Measurements from ENCODE around the gene VAPA. TPM values are rescaled to one million over a fixed set of nuclear protein-coding genes. Genes with fewer than 3 reads are reported as not detected.

The VAPA gene
- total RNA-seq, 3 donors from 2014 or later: 240 to 333 (median 273) TPM

DNA sequence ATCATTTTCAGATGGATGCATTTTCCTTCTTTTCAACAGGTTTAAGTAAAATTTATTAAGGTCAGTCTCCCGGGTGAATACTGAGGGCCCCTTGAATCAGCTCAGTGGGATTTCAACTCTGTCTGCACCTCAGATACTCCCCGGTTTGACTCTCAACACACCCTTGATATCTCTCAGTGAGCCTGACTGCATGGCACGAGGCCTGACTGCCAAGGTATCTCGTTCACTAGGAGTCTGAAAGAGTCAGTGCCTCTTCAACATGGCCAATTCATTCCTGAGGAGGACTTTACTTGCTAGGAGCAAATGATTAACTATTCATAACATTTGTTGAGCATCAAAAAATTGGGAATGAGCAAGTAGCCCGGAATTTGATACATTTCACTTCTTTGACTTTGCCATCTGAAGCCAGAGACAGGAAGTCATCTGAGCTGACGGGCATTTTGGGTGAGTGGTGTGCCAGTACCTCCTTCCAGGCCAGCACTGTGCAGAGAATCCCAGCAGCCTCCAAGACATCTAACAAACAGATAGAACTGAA, 81.0 kb downstream of the VAPA start:
- Histone ChIP-seq H3K36me3 (ENCODE audit: low read depth) (no peaks in the 10 kb centered on the region), H3K4me3 (no peak overlapping the region), H3K4me1 (ENCODE audit: low read depth) (no peaks in the 10 kb centered on the region), H3K9me3 (peaks cover 17% of the 10 kb centered on the region)
- ATAC-seq (no peak), DNase-seq (no peak)
- intact Hi-C loops (cut with DNase I, micrococcal nuclease): no loop called here
- TF ChIP-seq, protein P1, sequence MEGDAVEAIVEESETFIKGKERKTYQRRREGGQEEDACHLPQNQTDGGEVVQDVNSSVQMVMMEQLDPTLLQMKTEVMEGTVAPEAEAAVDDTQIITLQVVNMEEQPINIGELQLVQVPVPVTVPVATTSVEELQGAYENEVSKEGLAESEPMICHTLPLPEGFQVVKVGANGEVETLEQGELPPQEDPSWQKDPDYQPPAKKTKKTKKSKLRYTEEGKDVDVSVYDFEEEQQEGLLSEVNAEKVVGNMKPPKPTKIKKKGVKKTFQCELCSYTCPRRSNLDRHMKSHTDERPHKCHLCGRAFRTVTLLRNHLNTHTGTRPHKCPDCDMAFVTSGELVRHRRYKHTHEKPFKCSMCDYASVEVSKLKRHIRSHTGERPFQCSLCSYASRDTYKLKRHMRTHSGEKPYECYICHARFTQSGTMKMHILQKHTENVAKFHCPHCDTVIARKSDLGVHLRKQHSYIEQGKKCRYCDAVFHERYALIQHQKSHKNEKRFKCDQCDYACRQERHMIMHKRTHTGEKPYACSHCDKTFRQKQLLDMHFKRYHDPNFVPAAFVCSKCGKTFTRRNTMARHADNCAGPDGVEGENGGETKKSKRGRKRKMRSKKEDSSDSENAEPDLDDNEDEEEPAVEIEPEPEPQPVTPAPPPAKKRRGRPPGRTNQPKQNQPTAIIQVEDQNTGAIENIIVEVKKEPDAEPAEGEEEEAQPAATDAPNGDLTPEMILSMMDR (IDR thresholded peaks at IDR 0.05): no peak

DNA sequence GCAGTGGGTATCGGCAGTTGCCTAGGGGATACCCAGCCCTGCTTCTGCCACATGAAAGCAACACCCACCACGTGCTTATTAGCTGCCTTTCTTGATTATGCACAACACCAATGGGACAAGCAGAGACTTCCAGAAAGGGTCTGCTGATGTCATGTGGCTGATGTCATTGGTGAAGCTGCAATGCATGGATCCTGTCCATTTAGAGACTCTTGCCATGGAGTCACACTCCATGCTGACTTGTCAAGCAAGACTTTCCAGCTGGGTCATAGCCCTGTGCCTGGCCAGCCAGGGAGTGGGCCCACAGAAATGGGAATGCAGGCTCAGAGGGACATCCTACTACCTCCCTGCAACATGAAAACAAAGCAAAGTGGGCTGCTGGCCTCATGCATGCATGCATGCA, 81.8 kb downstream of the VAPA start:
- intact Hi-C loops (cut with DNase I, micrococcal nuclease): no loop called here
- H3K4me3 ChIP-seq: no peak overlapping the region
- no peak for ATAC-seq
- no peaks in the 10 kb centered on the region for H3K36me3 ChIP-seq (ENCODE audit: low read depth)
- no peak for DNase-seq
- H3K9me3 ChIP-seq: peaks cover 17% of the 10 kb centered on the region
- TF ChIP-seq, protein P1 (IDR thresholded peaks at IDR 0.05): no peak
- H3K4me1 ChIP-seq (ENCODE audit: low read depth): no peaks in the 10 kb centered on the region

DNA sequence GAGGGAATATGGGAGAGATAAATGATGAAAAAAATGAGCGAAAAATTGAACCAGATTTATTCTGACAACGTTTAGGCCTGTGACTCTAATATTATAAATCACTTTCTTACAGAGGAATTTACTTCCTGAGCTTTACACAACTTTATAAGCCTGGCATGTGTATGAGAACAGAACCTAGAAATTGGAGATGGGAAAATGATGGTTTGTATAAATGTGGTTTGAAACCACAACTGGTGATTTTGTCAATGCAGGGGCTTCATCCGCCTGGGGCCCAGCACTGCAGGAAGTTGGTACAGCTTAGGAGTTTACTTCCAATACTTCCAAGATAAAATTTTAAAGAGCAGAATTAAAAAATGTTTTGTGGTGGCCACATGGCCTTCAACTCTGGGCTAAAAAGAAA, 82.3 kb downstream of the VAPA start:
- ATAC-seq (no peak), DNase-seq (no peak)
- Histone ChIP-seq H3K4me3 (no peak overlapping the region), H3K4me1 (ENCODE audit: low read depth) (no peaks in the 10 kb centered on the region), H3K9me3 (peaks cover 17% of the 10 kb centered on the region), H3K36me3 (ENCODE audit: low read depth) (no peaks in the 10 kb centered on the region)
- intact Hi-C loops (cut with DNase I, micrococcal nuclease): no loop called here
- TF ChIP-seq, protein P1 (IDR thresholded peaks at IDR 0.05): no peak

DNA sequence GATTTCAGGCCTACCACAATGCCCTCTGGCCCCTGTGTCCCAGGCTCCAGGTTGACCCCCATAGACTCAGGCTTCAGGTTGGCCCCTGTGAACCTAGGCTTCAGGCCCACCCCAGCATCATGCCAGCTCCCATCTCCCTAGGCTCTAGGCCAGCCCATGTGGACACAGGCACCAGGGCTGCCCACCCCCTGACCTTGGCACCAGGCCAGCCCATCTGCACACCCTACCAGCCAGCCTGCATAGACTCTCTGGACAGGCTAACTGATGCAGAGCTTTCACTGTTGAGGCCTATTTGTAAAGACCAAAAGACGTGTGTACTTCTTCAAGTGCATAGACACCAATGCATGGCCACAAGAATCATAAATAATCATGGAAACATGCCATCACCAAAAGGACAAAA, 83.9 kb downstream of the VAPA start:
- peaks cover 17% of the 10 kb centered on the region for H3K9me3 ChIP-seq
- DNase-seq (no peak), ATAC-seq (no peak)
- intact Hi-C loops (cut with DNase I, micrococcal nuclease): no loop called here
- H3K4me1 ChIP-seq (ENCODE audit: low read depth): no peaks in the 10 kb centered on the region
- TF ChIP-seq, protein P1 (IDR thresholded peaks at IDR 0.05): no peak
- H3K4me3 ChIP-seq: no peak overlapping the region
- no peaks in the 10 kb centered on the region for H3K36me3 ChIP-seq (ENCODE audit: low read depth)

DNA sequence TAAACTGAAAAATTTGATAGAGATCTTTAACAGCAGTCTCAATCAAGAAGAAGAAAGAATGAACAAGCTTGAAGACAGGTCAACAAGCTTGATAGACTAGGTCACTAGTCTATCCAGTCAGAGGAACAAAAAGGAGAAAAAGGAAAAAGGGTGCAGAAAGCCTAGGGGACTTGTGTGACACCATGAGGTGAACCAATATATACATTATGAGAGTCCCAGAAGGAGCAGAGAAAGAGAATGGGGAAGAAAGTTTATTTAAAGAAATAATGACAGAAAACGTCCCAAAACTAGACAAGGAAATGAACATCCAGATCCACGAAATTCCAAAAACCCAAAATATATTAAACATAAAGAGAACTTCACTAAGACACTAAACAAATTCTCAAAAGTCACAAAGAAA, 84.5 kb downstream of the VAPA start:
- Histone ChIP-seq H3K36me3 (ENCODE audit: low read depth) (no peaks in the 10 kb centered on the region), H3K9me3 (peaks cover 17% of the 10 kb centered on the region), H3K4me3 (no peak overlapping the region), H3K4me1 (ENCODE audit: low read depth) (no peaks in the 10 kb centered on the region)
- ATAC-seq (no peak), DNase-seq (no peak)
- intact Hi-C loops (cut with DNase I, micrococcal nuclease): no loop called here
- TF ChIP-seq, protein P1 (IDR thresholded peaks at IDR 0.05): no peak

DNA sequence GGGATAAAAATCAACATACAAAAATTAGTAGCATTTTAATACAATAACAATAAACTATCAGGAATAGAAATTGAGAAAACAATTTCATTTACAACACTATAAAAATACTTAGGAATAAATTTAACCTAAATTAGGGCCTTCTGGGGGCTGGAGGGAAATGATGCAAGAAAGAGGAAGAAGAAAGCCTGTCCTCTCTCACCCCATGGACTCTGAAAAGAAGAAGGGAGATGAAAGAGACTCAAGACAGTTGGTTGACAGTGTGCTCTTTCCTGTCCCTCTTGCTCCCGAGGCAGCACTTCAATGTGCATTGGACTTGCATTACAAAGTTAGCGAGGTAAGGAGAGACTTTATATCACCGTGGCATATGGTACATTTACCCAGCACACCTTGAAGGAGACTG, 88.5 kb downstream of the VAPA start:
- Histone ChIP-seq H3K4me1 (ENCODE audit: low read depth) (no peaks in the 10 kb centered on the region), H3K9me3 (peaks cover 17% of the 10 kb centered on the region), H3K36me3 (ENCODE audit: low read depth) (no peaks in the 10 kb centered on the region), H3K4me3 (no peak overlapping the region)
- intact Hi-C loops (cut with DNase I, micrococcal nuclease): loop anchor here in 1 of 2 donors (10.0 kb wide), 1 partner anchor 523 kb away; the partner anchor contains the start of gene NAPG
- no peak for ATAC-seq
- DNase-seq: no peak
- TF ChIP-seq, protein P1 (IDR thresholded peaks at IDR 0.05): no peak

All from mucosa of descending colon (tissue), 3 donors.